Measurements from ENCODE around the gene IRF5.

The IRF5 gene

DNA sequence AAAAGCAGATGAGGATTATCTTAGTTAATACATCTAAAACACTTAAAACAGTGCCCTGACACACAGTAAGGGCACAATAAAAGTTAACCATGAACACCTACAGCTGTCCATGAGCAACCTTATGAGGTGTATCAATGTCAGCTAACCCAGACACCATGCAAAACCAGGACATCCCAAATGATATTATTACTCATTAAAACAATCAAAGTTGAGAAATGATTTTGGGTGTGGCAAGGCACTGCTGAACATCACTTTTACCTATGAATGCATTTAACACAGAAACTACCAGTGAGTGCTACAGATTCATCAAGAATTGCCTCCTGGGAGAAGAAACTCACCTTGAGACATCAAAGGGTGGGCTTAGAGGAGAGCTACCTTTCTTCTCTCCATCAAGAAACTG lies 18.3 kb downstream of the IRF5 start:
- Histone ChIP-seq H3K27ac (no peak overlapping the region), H3K4me2 (no peak overlapping the region), H3K9ac (no peak overlapping the region), H3K4me3 (IDR thresholded peaks at IDR 0.05; ENCODE audit: insufficient read depth, low read depth, low read length) (no peak overlapping the region), H3K4me1 (ENCODE audit: low read depth, poor library complexity, severe bottlenecking) (no peaks in the 10 kb centered on the region), H3K36me3 (ENCODE audit: insufficient read depth) (no peaks in the 10 kb centered on the region; the same call in 1 of the 2 replicates), H2AFZ (ENCODE audit: low read depth) (no peak overlapping the region), H4K20me1 (ENCODE audit: insufficient read depth) (no peaks in the 10 kb centered on the region), H3K79me2 (ENCODE audit: insufficient read depth, low read depth) (no peaks in the 10 kb centered on the region), H3K27me3 (ENCODE audit: insufficient read depth, low read depth) (no peaks in the 10 kb centered on the region)
- TF ChIP-seq, protein P1, sequence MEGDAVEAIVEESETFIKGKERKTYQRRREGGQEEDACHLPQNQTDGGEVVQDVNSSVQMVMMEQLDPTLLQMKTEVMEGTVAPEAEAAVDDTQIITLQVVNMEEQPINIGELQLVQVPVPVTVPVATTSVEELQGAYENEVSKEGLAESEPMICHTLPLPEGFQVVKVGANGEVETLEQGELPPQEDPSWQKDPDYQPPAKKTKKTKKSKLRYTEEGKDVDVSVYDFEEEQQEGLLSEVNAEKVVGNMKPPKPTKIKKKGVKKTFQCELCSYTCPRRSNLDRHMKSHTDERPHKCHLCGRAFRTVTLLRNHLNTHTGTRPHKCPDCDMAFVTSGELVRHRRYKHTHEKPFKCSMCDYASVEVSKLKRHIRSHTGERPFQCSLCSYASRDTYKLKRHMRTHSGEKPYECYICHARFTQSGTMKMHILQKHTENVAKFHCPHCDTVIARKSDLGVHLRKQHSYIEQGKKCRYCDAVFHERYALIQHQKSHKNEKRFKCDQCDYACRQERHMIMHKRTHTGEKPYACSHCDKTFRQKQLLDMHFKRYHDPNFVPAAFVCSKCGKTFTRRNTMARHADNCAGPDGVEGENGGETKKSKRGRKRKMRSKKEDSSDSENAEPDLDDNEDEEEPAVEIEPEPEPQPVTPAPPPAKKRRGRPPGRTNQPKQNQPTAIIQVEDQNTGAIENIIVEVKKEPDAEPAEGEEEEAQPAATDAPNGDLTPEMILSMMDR (conservative IDR thresholded peaks at IDR 0.05; ENCODE audit: low read depth, low read length): no peak

- H3K9ac ChIP-seq: no peak overlapping the region
- H3K27me3 ChIP-seq (ENCODE audit: insufficient read depth, low read depth): no peaks in the 10 kb centered on the region
- H3K36me3 ChIP-seq (ENCODE audit: insufficient read depth): no peaks in the 10 kb centered on the region; the same call in 1 of the 2 replicates
- H4K20me1 ChIP-seq (ENCODE audit: insufficient read depth): no peaks in the 10 kb centered on the region
- H3K4me3 ChIP-seq (IDR thresholded peaks at IDR 0.05; ENCODE audit: insufficient read depth, low read depth, low read length): no peak overlapping the region
- H3K79me2 ChIP-seq (ENCODE audit: insufficient read depth, low read depth): no peaks in the 10 kb centered on the region
- H3K4me1 ChIP-seq (ENCODE audit: low read depth, poor library complexity, severe bottlenecking): peaks cover 12% of the 10 kb centered on the region
- no peak overlapping the region for H3K4me2 ChIP-seq
- no peak overlapping the region for H3K27ac ChIP-seq
- H2AFZ ChIP-seq (ENCODE audit: low read depth): no peak overlapping the region
- TF ChIP-seq, protein P1 (conservative IDR thresholded peaks at IDR 0.05; ENCODE audit: low read depth, low read length): no peak
Observed at GRCh38 chr7:128959296-128959695, 21.6 kb downstream of the IRF5 start.

DNA sequence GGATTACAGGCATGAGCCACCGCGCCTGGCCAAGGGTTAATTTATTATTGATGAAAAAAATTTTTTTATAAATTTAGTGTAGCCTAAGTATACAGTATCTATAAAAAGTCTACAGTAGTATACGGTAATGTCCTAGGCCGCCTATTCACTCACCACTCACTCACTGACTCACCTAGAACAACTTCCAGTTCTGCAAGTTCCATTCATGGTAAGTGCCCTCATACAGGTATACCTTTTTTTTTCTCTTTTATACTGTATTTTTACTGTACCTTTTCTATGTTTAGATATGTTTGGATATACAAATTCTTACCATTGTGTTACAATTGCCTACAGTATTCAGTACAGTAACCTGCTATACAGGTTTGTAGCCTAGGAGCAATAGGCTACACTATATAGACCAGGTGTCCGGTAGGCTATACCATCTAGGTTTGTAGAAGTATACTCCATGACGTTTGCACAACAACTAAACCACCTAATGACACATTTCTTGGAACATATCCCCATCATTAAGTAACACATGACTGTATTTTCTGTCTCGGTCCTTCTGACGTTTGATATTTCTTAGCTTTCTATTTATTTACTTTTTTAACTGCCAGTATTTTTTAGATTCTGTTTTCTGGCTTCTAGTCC lies 23.4 kb downstream of the IRF5 start:
- Histone ChIP-seq H2AFZ (ENCODE audit: low read depth) (no peak overlapping the region), H3K27ac (no peak overlapping the region), H3K4me1 (ENCODE audit: low read depth, poor library complexity, severe bottlenecking) (peaks cover 17% of the 10 kb centered on the region), H3K79me2 (ENCODE audit: insufficient read depth, low read depth) (no peaks in the 10 kb centered on the region), H3K4me2 (no peak overlapping the region), H4K20me1 (ENCODE audit: insufficient read depth) (no peaks in the 10 kb centered on the region), H3K36me3 (ENCODE audit: insufficient read depth) (peaks cover 12% of the 10 kb centered on the region; the same call in 1 of the 2 replicates), H3K27me3 (ENCODE audit: insufficient read depth, low read depth) (no peaks in the 10 kb centered on the region), H3K4me3 (IDR thresholded peaks at IDR 0.05; ENCODE audit: insufficient read depth, low read depth, low read length) (no peak overlapping the region), H3K9ac (no peak overlapping the region)
- TF ChIP-seq, protein P1 (conservative IDR thresholded peaks at IDR 0.05; ENCODE audit: low read depth, low read length): no peak

- no peak overlapping the region for H3K27ac ChIP-seq
- no peak overlapping the region; the same call in 1 of the 2 replicates for H3K4me2 ChIP-seq
- no peak overlapping the region for H2AFZ ChIP-seq (ENCODE audit: low read depth)
- H3K4me1 ChIP-seq (ENCODE audit: low read depth, poor library complexity, severe bottlenecking): peaks cover 17% of the 10 kb centered on the region
- TF ChIP-seq, protein P1 (conservative IDR thresholded peaks at IDR 0.05; ENCODE audit: low read depth, low read length): no peak
- H3K9ac ChIP-seq: no peak overlapping the region
- H4K20me1 ChIP-seq (ENCODE audit: insufficient read depth): no peaks in the 10 kb centered on the region
- H3K4me3 ChIP-seq (IDR thresholded peaks at IDR 0.05; ENCODE audit: insufficient read depth, low read depth, low read length): no peak overlapping the region
- peaks cover 12% of the 10 kb centered on the region; the same call in 1 of the 2 replicates for H3K36me3 ChIP-seq (ENCODE audit: insufficient read depth)
- no peaks in the 10 kb centered on the region for H3K79me2 ChIP-seq (ENCODE audit: insufficient read depth, low read depth)
- H3K27me3 ChIP-seq (ENCODE audit: insufficient read depth, low read depth): no peaks in the 10 kb centered on the region
Observed at GRCh38 chr7:128962899-128963298, 25.2 kb downstream of the IRF5 start.

Data from KMS-11 (cell line).